Daoy (cell line): ENCODE data around the gene BMPER. TPM values are rescaled to one million over a fixed set of nuclear protein-coding genes. Genes with fewer than 3 reads are reported as not detected.

Source experiments
- DNase-seq: peaks from one replicate; pipeline ENCODE4 v3.0.0-alpha.2; 2015; ENCODE audit warnings: low read depth
- total RNA-seq: library from RNA; depleted of rRNA; stranded (reverse); fragments of >200 nt; shearing (Covaris generic); gene quantifications from 2 replicates; pipeline ENCODE4 v1.2.3, GENCODE V29; 2014

Gene BMPER
- total RNA-seq, 1 experiment from 2014 or later, result 1.6 TPM

DNA sequence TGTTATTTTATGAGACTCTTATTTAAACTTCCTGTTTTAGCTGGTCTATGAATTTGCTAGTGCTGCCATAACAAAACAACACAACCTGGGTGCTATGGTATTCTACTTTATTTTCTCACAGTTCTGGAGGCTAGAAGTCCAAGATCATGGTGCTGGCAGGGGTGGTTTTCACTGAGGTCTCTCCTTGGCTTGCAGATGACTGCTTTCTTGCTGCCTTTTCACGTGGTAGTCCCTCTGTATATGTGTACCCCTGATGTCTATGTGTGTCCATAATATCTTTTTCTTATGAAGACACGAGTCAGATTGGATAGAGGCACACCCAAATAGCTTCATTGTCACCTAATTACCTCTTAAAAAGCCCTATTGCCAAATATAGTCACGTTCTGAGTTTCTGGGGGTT is 270.5 kb downstream of the BMPER start:
- no peak for DNase-seq

DNA sequence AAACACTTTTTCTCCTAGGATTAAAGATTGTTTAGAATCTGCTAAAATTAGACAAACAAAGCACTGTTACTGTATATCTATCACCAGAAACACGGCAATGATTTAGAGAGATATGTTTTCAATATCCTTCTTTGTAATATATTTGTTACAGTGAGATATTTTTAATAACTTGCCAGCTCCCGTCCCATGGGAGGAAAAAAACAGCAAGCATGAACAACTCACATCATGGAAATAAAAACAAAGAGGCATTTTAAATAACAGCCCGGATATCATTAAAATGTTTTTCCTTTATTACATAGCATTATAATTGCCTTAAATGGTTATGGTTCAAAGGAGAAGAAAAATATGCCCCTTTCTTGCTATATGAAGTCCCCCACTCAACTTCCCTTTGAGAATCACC is 272.1 kb downstream of the BMPER start:
- DNase-seq, result no peak

DNA sequence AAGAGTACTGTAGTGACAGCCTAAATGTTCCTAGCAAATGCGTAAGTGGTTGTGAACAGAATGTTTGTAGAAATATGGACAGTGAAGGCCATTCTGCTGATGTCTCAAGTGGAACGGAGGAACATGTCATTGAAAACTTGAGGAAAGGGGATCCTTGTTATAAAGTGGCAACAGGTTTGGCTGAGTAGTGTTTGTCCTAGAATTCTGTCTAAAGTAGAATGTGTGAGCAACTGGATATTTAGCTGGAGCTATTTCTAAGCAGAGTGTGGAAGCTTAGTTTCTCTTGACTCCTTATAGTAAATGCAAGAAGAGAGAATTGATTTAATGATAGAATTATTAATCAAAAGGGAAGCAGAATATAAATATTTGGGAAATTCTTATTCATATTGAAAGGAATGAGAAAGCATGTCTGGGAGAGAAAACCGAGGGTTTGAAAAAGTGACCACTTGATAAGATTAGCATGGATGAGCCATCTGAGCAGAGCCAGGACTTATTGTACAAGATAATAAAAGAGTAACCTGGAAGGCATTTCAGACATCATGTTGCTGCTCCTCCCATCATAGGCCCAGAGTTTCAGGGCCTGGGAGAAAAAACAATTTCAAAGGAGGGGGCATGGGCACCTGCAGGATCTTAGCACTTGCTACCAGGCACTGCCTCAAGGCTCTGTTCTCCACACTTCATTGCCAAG is 276.1 kb downstream of the BMPER start:
- DNase-seq, result no peak

DNA sequence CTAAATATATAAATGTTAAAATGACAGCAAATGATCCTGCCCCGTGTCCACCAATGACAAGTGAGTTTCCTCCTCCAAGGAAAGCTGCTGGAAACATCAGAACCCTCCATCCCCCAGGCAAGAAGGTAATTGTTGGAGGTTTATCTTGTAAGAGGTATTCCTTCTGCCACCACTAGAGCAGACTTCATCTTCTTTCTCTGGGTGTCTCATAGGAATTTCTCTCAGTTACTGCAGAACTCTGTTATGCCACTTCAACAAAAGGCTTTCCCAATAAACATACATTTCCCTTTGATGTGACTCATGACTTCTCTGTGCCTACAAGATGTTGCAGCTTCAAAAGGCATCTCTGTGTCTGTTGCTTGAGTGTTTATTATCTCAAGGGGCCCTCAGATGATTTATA is 279.1 kb downstream of the BMPER start:
- no peak for DNase-seq

DNA sequence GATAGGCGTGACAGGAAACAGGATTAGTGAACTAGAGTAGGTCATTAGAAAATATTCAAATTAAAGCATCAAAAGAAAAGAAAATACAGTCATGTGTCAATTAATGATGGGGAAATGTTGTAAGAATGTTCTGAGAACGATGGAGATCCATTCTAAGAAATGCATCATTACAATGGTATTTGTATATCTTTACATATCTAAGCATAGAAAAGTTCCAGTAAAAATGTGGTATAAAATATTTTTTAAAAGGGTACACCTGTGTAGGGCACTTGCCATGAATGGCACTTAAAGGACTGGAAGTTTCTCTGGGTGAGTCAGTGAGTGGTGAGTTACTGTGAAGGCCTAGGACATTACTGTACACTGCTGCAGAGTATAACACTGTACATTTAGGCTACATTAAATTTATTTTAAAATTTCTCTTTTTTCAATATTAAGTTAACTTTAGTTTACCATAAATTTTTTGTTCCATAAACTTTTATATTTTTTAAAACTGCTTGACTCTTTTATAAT is 282.5 kb downstream of the BMPER start:
- DNase-seq, result no peak

DNA sequence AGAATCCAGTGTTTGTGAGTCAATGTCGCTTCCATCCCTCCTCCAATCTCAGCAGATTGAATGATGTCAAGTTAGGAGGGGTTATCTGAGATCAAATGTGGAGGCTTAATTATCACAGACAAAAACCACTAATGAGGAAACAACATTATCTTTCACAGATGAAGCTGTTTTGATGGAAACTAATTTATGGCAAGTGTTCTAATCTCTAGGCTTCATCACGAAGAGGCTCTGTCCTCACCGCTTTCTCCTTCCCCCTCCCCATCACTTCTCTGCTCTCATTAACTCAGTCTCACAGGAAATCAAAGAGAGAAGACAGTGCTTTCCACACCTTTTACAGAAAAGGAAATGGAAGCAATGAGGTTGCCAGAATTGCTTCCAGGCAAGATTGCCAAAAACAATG is 283.7 kb downstream of the BMPER start:
- DNase-seq, result no peak

DNA sequence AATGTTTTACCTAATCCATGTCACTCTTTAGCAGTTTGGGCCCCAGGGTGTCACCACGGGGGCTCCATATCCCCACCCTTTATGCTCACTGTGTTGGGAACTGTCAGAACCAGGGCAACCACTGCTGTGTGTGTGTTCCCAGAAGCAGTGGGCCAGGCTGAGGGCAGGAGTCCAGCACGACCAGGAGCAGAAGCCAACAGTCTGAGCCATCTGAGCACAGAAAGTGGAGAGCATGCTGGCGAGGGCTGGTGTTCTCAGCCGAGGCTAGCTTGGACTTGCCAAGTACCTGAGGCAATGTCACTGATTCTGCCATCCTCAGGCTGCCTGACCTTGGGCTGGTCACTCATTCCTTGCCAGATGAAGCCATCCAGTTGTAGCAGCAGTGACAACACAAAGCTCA is 285.0 kb downstream of the BMPER start:
- no peak for DNase-seq

DNA sequence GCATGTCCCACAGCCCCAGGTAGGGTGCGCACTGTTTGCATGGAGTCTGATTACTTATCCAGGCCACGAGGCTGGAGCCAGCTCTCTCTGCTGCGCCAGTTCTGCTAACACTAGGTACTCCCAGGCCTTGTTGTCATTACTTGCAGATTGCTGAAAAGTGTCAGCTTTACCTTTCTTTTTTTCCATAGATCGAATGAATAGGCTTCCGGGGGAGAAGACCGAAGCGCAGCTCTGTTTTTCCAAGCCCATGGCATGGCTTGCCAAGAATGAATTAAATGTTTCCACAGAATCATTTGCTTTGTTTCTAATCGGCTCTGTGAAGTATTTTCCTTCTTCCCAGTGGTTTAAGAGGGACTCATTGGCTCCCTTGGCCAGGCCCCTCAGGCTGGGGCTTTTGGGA is 285.8 kb downstream of the BMPER start:
- no peak for DNase-seq

DNA sequence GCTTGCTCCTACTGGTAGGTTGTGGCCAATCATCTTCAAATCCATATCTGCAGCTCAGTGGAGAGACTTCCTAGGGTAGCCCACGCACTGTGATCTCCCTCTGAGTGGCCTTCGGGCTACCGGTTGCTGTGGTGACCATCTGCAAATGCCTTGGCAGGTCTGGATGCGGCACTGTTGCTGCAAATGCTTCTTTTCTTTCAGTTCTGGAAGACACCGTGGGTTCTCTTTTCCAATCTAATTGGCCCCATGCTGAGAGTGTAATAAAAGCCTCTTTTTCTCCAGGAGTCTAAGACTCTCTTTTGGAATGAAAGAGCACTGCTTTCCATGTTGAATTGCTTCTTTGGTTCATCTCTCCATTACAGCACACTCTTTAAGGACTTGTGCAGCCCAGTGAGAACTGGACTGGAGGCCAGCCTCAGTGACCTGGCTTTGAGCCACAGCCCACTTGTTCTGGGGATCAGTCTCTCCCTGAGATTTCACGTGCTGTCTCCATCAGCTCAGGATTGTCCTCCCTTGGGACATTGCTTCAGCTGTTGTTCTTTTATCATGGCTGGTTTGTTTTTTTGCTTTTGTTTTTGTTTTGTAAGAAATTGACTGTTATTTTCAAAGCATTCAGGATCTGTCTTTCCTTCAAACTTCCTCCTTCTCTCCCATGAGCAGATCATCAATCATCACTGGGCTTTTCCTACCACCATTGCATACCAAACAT is 286.6 kb downstream of the BMPER start:
- no peak for DNase-seq

DNA sequence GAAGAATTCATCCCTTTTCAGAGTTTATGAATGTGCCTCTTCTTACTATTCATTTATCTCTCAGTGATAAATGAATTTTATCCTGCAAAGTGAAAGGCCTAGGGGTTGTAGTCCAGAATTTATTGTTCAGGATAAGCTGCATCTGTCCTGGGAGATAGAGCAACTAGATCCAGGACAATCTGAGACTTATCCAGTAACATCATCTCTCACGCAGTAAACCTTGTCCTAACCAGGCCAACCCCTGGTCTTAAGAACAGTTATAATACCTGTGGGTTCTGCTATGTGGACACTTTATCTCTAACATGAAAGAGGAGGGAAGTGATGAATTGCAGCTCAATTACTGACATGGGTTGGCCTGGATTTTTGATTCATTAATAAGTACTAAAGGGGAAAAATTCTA is 287.6 kb downstream of the BMPER start:
- no peak for DNase-seq

DNA sequence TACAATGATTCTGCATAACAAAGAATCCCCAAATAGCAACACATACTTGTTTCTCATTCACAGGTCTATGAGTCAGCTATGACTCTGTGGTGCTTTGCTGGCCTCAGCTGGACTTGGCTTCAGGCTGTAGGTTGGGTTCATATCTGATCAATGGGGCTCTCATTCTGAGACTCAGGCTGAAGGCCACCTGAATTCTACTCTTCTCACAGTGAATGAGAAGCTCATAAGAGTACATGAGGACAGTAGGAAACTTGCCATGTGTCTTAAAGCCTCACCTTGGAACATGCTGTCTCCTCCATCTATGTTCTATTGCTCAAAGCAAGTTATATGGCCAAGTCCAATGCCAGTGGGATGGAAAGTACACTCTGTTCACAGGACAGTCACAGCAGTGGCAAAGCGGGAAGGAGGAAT is 292.9 kb downstream of the BMPER start:
- no peak for DNase-seq
